PC-9 (cell line): ENCODE data around the gene SLC35D1. TPM values are rescaled to one million over a fixed set of nuclear protein-coding genes. Genes with fewer than 3 reads are reported as not detected.

ENCODE experiments used
- BruUV-seq: library from RNA; stranded (reverse); fragments of 400-500 nt; replicated peaks from 2 replicates; lab custom pipeline; 2021; lab: Mats Ljungman, UMichigan
- CTCF ChIA-PET: fragments of 300-600 bp; sonication (Branson Sonifier 250); formaldehyde crosslinking; loops from one replicate; lab custom pipeline; 2022; ENCODE audit warnings: antibody characterized with exemption; lab: Charles Lee
- POLR2A ChIA-PET: fragments of 300-600 bp; sonication (Branson Sonifier 250); formaldehyde crosslinking; loops from one replicate; lab custom pipeline; 2022; ENCODE audit warnings: antibody characterized with exemption; ENCODE audit not compliant: unreplicated experiment; lab: Charles Lee
- DNase-seq, 2 experiments: peaks; one replicate each; pipeline versions ENCODE4 v3.0.0 to v3.0.0-alpha.2; 2015 to 2022; ENCODE audit warnings: mixed read lengths in 1 of 2
- H2AFZ ChIP-seq: fragments of 200-600 bp; sonication (generic); 2 replicates; pipeline ENCODE4 v1.8.1; 2017; ENCODE audit warnings: antibody characterized with exemption
- H3F3A ChIP-seq: fragments of 200-600 bp; sonication (generic); 2 replicates; pipeline ENCODE4 v1.8.1; 2017; ENCODE audit warnings: antibody characterized with exemption, mild to moderate bottlenecking, low read depth; ENCODE audit not compliant: insufficient read depth
- H3K27ac ChIP-seq: fragments of 200-600 bp; sonication (generic); 2 replicates; pipeline ENCODE4 v1.6.1; 2016; ENCODE audit warnings: mixed run types
- H3K27me3 ChIP-seq: fragments of 200-600 bp; sonication (generic); 2 replicates; pipeline ENCODE4 v1.6.1; 2016; ENCODE audit warnings: low read depth, mixed run types; ENCODE audit not compliant: insufficient read depth
- H3K36me3 ChIP-seq: fragments of 200-600 bp; sonication (generic); 2 replicates; pipeline ENCODE4 v1.6.1; 2016; ENCODE audit warnings: low read depth, mixed run types
- H3K4me1 ChIP-seq: fragments of 200-600 bp; sonication (generic); replicated peaks from 2 replicates; pipeline ENCODE4 v1.6.1; 2016; ENCODE audit warnings: mixed run types; ENCODE audit not compliant: insufficient read depth
- H3K4me2 ChIP-seq: fragments of 200-600 bp; sonication (generic); 2 replicates; pipeline ENCODE4 v1.6.1; 2017; ENCODE audit warnings: mixed run types
- H3K4me3 ChIP-seq: fragments of 200-600 bp; sonication (generic); 2 replicates; pipeline ENCODE4 v1.6.1; 2016; ENCODE audit warnings: mixed run types
- H3K79me2 ChIP-seq: fragments of 200-600 bp; sonication (generic); 2 replicates; pipeline ENCODE4 v1.6.1; 2017; ENCODE audit warnings: low read depth, mixed run types
- H3K9me2 ChIP-seq: fragments of 200-600 bp; sonication (generic); 2 replicates; pipeline ENCODE4 v1.8.1; 2017; ENCODE audit warnings: mild to moderate bottlenecking; ENCODE audit not compliant: insufficient read depth
- H3K9me3 ChIP-seq: fragments of 200-600 bp; sonication (generic); 2 replicates; pipeline ENCODE4 v1.8.1; 2016; ENCODE audit warnings: low read depth; ENCODE audit not compliant: insufficient read depth
- H4K20me1 ChIP-seq: fragments of 200-600 bp; sonication (generic); 2 replicates; pipeline ENCODE4 v1.8.1; 2017; ENCODE audit not compliant: insufficient read depth
- CTCF ChIP-seq: fragments of 200-600 bp; sonication (generic); conservative IDR thresholded peaks from 2 replicates; pipeline ENCODE4 v1.6.1; 2017; ENCODE audit warnings: mixed run types, antibody characterized with exemption, mild to moderate bottlenecking, moderate library complexity
- EZH2 ChIP-seq: fragments of 200-600 bp; sonication (generic); IDR thresholded peaks from 2 replicates; pipeline ENCODE4 v1.8.0; 2017; ENCODE audit warnings: antibody characterized with exemption, low read depth
- intact Hi-C: fragments of 100-400 bp; cut with micrococcal nuclease; formaldehyde crosslinking; loops from one replicate; pipeline ENCODE4 v1.10.0; 2022; ENCODE audit not compliant: unreplicated experiment
- total RNA-seq: library from RNA; stranded (reverse); gene quantifications from 2 replicates; pipeline ENCODE4 v1.2.3, GENCODE V29; 2021

Gene SLC35D1
- total RNA-seq, 1 experiment from 2014 or later = 2.6 TPM

- Histone ChIP-seq H4K20me1 (no peaks in the 10 kb centered on the region), H3K4me3 (no peak overlapping the region), H3K9me3 (no peaks in the 10 kb centered on the region), H3K27ac (no peak overlapping the region), H3F3A (no peaks in the 10 kb centered on the region), H3K9me2 (no peaks in the 10 kb centered on the region), H2AFZ (no peak overlapping the region), H3K4me2 (no peak overlapping the region), H3K79me2 (no peaks in the 10 kb centered on the region), H3K4me1 (no peaks in the 10 kb centered on the region), H3K27me3 (no peaks in the 10 kb centered on the region), H3K36me3 (no peaks in the 10 kb centered on the region)
- no peak for TF ChIP-seq EZH2
- no peak for TF ChIP-seq CTCF
- intact Hi-C loops = no loop called here
- POLR2A ChIA-PET = no interaction called here
- CTCF ChIA-PET = no interaction called here
- no peak for DNase-seq
- no TSS peak for BruUV-seq
Measured at GRCh38 chr1:67029472-67029871, 24.5 kb downstream of the SLC35D1 start.

GRCh38 chr1:67020765-67021164 is 33.2 kb downstream of the SLC35D1 start:
- TF ChIP-seq EZH2 = no peak
- no peak for TF ChIP-seq CTCF
- Histone ChIP-seq H3K4me2 (no peak overlapping the region), H2AFZ (no peak overlapping the region), H3K9me3 (no peaks in the 10 kb centered on the region), H3K79me2 (no peaks in the 10 kb centered on the region), H3K36me3 (no peaks in the 10 kb centered on the region), H3F3A (no peaks in the 10 kb centered on the region), H3K27me3 (no peaks in the 10 kb centered on the region), H4K20me1 (no peaks in the 10 kb centered on the region), H3K27ac (no peak overlapping the region), H3K4me1 (no peaks in the 10 kb centered on the region), H3K4me3 (no peak overlapping the region), H3K9me2 (no peaks in the 10 kb centered on the region)
- BruUV-seq = no TSS peak
- CTCF ChIA-PET = no interaction called here
- intact Hi-C loops = no loop called here
- no peak for DNase-seq
- POLR2A ChIA-PET = no interaction called here

GRCh38 chr1:67020304-67020703 is 33.6 kb downstream of the SLC35D1 start:
- BruUV-seq = no TSS peak
- Histone ChIP-seq H3K27ac (no peak overlapping the region), H3K4me3 (no peak overlapping the region), H3F3A (no peaks in the 10 kb centered on the region), H2AFZ (no peak overlapping the region), H3K9me3 (no peaks in the 10 kb centered on the region), H3K4me2 (no peak overlapping the region), H3K9me2 (no peaks in the 10 kb centered on the region), H3K36me3 (no peaks in the 10 kb centered on the region), H3K79me2 (no peaks in the 10 kb centered on the region), H3K4me1 (no peaks in the 10 kb centered on the region), H3K27me3 (no peaks in the 10 kb centered on the region), H4K20me1 (no peaks in the 10 kb centered on the region)
- intact Hi-C loops = no loop called here
- TF ChIP-seq EZH2 (no peak), CTCF (no peak)
- DNase-seq = no peak
- POLR2A ChIA-PET = no interaction called here
- CTCF ChIA-PET = no interaction called here
